HG03342 (cell line): ENCODE data around the gene TPBGL.
A peak's percentile ranks its signal among the peaks of the same experiment; 100 is the strongest.

Source experiments
- ATAC-seq: cut with Tn5 transposase; IDR thresholded peaks from one replicate; pipeline ENCODE4 v1.9.1; 2021; ENCODE audit warnings: mild to moderate bottlenecking, moderate library complexity; ENCODE audit not compliant: unreplicated experiment

The TPBGL gene

GRCh38 chr11:75208446-75208845 lies 32.1 kb upstream of the TPBGL start:
- no peak for ATAC-seq

GRCh38 chr11:75212411-75212810 lies 28.2 kb upstream of the TPBGL start:
- no peak for ATAC-seq

- ATAC-seq = no peak
These were observed 26.2 kb upstream of the TPBGL start for GRCh38 chr11:75214411-75214821.

- ATAC-seq = no peak
These were observed 25.7 kb upstream of the TPBGL start for GRCh38 chr11:75214843-75215242.

- no peak for ATAC-seq
These were observed 20.7 kb upstream of the TPBGL start for GRCh38 chr11:75219869-75220268.

- no peak for ATAC-seq
These were observed 16.5 kb upstream of the TPBGL start for GRCh38 chr11:75223954-75224643.

GRCh38 chr11:75225794-75226193 lies 14.8 kb upstream of the TPBGL start:
- no peak for ATAC-seq

- ATAC-seq = no peak
These were observed 11.1 kb upstream of the TPBGL start for GRCh38 chr11:75229466-75229865.

GRCh38 chr11:75230621-75231020 lies 10.0 kb upstream of the TPBGL start:
- no peak for ATAC-seq

- ATAC-seq = no peak
These were observed 6.8 kb upstream of the TPBGL start for GRCh38 chr11:75233754-75234172.

GRCh38 chr11:75236062-75236461 lies 4.5 kb upstream of the TPBGL start:
- ATAC-seq = no peak

GRCh38 chr11:75237050-75237449 lies 3.5 kb upstream of the TPBGL start:
- no peak for ATAC-seq

- ATAC-seq = no peak
These were observed 1.8 kb upstream of the TPBGL start for GRCh38 chr11:75238595-75239440.

GRCh38 chr11:75239531-75240290 lies 863 bp upstream of the TPBGL start:
- no peak for ATAC-seq

GRCh38 chr11:75241036-75241905 lies 697 bp downstream of the TPBGL start:
- ATAC-seq = peak; percentile 75

- no peak for ATAC-seq
These were observed 1.5 kb downstream of the TPBGL start for GRCh38 chr11:75241906-75242644.

- no peak for ATAC-seq
These were observed 2.4 kb downstream of the TPBGL start for GRCh38 chr11:75242722-75243600.

- no peak for ATAC-seq
These were observed 3.7 kb downstream of the TPBGL start for GRCh38 chr11:75244052-75244814.
